SH-SY5Y (cell line): ENCODE data around the gene ADRB2.
A peak's percentile ranks its signal among the peaks of the same experiment; 100 is the strongest.

Experiments
- GATA2 ChIP-seq: IDR thresholded peaks from 2 replicates; pipeline ENCODE4 v1.6.1; 2011; ENCODE audit warnings: mild to moderate bottlenecking, low read depth, low read length
- GATA3 ChIP-seq: IDR thresholded peaks from 2 replicates; pipeline ENCODE4 v1.6.1; 2011; ENCODE audit warnings: low read depth, mild to moderate bottlenecking, low read length, moderate library complexity

Gene ADRB2

GRCh38 chr5:148811756-148812155 lies 14.7 kb upstream of the ADRB2 start:
- TF ChIP-seq GATA2: no peak
- no peak for TF ChIP-seq GATA3

DNA sequence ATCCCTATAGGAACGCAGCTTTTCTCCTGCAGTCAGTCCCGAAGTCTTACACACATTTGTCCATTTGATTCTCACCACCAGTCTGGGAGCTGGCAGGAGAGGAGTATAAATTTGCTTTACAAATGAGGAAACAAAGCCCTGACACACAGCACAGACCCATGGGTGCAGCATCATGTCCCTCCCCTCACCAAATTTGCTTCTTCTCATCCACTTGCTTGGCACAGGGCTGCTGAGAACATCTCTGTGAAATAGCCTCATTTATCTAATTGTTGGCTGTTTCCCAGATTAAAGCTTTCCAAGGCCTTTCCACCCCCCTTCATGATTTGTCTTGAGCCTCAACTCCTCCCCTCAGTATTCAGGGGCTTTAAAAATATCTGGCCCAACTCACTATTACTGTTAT lies 11.3 kb upstream of the ADRB2 start:
- TF ChIP-seq GATA2: no peak
- TF ChIP-seq GATA3: no peak

DNA sequence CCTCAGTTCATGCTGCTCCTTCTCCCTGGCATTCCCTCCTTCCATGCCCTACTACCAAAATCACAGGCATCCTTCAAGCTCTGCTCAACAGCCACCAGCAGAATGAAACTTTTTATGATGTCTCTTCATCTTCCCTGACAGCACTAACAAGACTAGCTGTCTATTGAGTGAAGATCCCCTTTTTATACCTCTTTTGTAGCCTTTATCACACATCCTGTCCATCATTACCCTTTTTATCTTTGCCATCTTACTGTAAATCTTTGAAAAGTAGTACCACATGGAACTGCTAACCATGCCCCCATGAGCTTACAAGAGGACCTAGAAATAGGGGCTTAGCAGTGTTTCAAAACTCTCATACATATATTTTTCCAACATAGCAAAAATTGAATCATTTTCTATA lies 10.8 kb upstream of the ADRB2 start:
- TF ChIP-seq GATA2 (peak; percentile 38; the same call in 1 of the 2 replicates), GATA3 (peak; percentile 59)

GRCh38 chr5:148816357-148816756 lies 10.1 kb upstream of the ADRB2 start:
- no peak for TF ChIP-seq GATA3
- TF ChIP-seq GATA2: no peak

- TF ChIP-seq GATA2: no peak
- no peak for TF ChIP-seq GATA3
Measured at GRCh38 chr5:148816782-148817181, 9.6 kb upstream of the ADRB2 start.

- no peak for TF ChIP-seq GATA2
- TF ChIP-seq GATA3: no peak
Measured at GRCh38 chr5:148817606-148818005, 8.8 kb upstream of the ADRB2 start.

- TF ChIP-seq GATA2: no peak
- TF ChIP-seq GATA3: no peak
Measured at GRCh38 chr5:148820461-148821395, 5.7 kb upstream of the ADRB2 start.

- no peak for TF ChIP-seq GATA2
- TF ChIP-seq GATA3: no peak
Measured at GRCh38 chr5:148823871-148824270, 2.5 kb upstream of the ADRB2 start.

DNA sequence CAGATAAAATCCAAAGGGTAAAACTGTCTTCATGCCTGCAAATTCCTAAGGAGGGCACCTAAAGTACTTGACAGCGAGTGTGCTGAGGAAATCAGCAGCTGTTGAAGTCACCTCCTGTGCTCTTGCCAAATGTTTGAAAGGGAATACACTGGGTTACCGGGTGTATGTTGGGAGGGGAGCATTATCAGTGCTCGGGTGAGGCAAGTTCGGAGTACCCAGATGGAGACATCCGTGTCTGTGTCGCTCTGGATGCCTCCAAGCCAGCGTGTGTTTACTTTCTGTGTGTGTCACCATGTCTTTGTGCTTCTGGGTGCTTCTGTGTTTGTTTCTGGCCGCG lies 727 bp upstream of the ADRB2 start:
- TF ChIP-seq GATA2 (no peak), GATA3 (no peak)

DNA sequence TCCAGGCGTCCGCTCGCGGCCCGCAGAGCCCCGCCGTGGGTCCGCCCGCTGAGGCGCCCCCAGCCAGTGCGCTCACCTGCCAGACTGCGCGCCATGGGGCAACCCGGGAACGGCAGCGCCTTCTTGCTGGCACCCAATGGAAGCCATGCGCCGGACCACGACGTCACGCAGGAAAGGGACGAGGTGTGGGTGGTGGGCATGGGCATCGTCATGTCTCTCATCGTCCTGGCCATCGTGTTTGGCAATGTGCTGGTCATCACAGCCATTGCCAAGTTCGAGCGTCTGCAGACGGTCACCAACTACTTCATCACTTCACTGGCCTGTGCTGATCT lies 294 bp downstream of the ADRB2 start:
- TF ChIP-seq GATA2 (no peak), GATA3 (no peak)

- TF ChIP-seq GATA2: no peak
- no peak for TF ChIP-seq GATA3
Measured at GRCh38 chr5:148827723-148828122, 1.3 kb downstream of the ADRB2 start.

DNA sequence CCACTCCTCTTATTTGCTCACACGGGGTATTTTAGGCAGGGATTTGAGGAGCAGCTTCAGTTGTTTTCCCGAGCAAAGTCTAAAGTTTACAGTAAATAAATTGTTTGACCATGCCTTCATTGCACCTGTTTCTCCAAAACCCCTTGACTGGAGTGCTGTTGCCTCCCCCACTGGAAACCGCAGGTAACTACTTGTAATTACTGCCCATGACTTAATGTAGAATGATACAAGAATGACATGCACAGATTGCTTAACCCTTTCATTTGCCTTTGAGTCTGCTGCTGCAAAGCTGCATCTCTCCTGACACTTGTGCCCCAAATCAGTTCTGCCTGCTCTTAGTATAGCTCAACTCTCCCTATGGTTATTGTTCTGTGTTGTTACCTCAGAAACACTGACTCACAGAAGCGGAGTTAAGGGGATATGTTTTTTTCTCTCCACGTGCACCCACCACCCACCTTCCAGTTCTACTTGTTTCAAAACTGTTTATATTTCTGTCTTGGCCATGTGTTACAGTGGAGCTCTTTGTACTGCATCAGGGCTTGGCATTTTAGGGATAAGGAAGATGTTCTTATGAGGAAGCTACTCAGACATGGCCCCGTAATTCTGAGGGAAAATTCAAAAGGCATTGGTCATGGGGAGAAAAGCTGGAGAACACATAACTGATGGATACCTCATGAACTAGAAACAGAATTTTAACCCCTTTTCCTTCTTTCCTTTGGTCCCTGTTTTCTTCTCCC lies 2.3 kb downstream of the ADRB2 start:
- no peak for TF ChIP-seq GATA3
- TF ChIP-seq GATA2: no peak

DNA sequence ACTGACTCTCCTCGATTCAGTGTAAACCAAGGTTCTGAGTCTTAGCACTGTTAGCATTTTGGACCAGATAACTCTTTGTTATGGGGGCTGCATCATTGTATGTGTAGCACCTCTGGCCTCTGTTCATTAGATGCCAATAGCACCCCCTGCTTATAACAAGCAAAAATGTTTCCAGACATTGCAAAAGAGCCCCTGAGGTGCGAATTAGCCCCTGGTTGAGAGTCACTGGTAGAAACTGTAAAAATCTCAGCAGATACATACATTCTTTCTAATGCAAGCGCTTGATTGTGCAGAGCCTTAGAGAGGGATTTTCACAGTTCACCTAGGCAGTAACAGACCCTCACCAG lies 2.8 kb downstream of the ADRB2 start:
- TF ChIP-seq GATA3: no peak
- TF ChIP-seq GATA2: no peak

GRCh38 chr5:148829734-148830133 lies 3.3 kb downstream of the ADRB2 start:
- TF ChIP-seq GATA3: no peak
- TF ChIP-seq GATA2: no peak

DNA sequence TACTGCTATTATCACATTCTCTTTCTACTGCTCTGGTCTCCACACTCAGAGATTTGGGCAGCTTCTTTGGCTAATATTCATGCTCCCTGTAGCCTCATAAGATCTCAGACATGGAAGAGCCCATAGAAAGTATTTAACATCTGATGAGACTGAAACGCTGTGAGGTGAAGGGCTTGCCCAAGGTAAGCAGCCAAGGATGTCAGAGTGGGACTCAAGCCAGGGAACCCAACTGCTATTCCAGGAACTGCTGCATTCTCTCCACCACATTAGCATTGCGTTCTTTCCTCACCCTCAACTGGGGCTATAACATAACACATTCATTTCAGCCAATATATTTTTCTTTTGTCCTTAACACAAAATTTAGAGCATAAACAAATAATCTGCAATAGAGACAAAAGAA lies 3.8 kb downstream of the ADRB2 start:
- TF ChIP-seq GATA2 (no peak), GATA3 (no peak)
